Astrocyte of the spinal cord (primary cell): ENCODE measurements around the gene MARVELD1.

ENCODE experiments used
- DNase-seq: peaks from one replicate; pipeline ENCODE4 v3.0.0; 2011; ENCODE audit warnings: low read depth, low spot score
- H3K4me3 ChIP-seq: 2 replicates; pipeline ENCODE4 v1.5.1; 2011; ENCODE audit warnings: low read depth, mild to moderate bottlenecking, low read length, moderate library complexity
- in situ Hi-C: cut with HindIII; loops from 2 replicates; pipeline ENCODE4 v1.10.0; 2017; ENCODE audit warnings: low sequenced_read_pairs
- TF ChIP-seq, protein P1 (sequence below): IDR thresholded peaks from 2 replicates; pipeline ENCODE4 v1.5.1; 2012; ENCODE audit warnings: low read depth, mild to moderate bottlenecking, low read length, inconsistent platforms

Gene MARVELD1

DNA sequence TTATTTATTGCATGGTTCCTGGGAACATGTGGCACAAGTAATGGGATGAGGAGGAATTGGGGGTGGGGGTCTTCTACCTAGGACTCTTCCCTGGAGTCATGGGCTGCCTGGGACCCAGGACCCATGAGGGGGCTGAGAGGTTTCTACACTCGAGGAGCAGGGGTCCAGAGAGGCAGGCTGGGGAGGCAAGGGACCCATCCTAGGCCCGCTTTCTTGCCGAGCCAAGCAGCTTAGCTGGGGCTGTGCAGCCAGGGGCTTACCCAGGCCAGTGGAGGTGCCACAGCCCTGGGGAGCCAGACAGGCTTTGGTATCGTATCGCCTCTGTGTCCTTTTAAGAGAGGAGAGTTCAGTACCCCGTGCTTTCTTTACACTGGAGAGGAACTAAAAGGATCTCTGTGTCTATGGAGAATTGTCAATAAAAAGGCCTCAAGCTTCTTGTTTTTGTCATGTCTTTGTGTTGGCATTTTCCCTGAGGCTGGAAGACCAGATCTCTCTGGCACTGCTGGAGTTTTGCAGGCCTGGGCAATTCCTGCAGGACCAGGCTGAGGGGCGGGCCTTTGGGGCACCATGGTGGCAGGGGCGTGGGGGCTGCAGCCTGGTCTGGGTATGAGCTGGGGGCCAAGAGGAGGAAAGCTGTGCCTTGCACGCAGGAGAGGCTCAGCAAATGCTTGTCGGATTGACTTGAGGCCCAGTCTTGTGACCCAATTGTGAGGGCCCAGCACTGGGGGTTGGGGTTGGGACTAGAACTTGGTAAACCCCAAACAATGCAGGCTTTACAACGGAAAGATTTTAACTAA is 47.1 kb downstream of the MARVELD1 start:
- H3K4me3 ChIP-seq, result no peak overlapping the region
- in situ Hi-C loops, result no loop called here
- TF ChIP-seq, protein P1, sequence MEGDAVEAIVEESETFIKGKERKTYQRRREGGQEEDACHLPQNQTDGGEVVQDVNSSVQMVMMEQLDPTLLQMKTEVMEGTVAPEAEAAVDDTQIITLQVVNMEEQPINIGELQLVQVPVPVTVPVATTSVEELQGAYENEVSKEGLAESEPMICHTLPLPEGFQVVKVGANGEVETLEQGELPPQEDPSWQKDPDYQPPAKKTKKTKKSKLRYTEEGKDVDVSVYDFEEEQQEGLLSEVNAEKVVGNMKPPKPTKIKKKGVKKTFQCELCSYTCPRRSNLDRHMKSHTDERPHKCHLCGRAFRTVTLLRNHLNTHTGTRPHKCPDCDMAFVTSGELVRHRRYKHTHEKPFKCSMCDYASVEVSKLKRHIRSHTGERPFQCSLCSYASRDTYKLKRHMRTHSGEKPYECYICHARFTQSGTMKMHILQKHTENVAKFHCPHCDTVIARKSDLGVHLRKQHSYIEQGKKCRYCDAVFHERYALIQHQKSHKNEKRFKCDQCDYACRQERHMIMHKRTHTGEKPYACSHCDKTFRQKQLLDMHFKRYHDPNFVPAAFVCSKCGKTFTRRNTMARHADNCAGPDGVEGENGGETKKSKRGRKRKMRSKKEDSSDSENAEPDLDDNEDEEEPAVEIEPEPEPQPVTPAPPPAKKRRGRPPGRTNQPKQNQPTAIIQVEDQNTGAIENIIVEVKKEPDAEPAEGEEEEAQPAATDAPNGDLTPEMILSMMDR, result no peak
- no peak for DNase-seq

- in situ Hi-C loops, result no loop called here
- DNase-seq, result no peak
- H3K4me3 ChIP-seq, result no peak overlapping the region
- TF ChIP-seq, protein P1, result no peak
These were observed 47.9 kb downstream of the MARVELD1 start for GRCh38 chr10:97761331-97761865.

DNA sequence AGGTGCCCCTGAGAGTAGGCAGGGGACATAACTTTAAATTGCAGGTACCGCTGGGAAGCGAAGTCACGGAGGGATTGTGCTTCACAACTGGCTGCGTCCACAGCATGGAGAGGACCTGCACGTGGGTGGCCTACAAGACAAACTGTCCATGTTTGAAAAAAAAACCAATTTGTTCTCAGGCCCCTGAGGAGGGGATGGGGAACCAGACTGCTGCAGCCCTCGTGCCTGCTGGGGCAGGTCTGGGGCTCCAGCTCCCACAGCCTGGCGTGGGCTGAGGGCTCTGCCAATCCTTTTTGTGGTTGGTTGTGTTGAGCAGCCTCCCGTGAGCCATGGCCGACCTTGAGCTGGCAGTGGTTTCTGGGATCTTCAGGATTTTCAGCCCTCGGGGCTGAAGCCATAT is 48.5 kb downstream of the MARVELD1 start:
- TF ChIP-seq, protein P1, result no peak
- DNase-seq, result no peak
- in situ Hi-C loops, result no loop called here

DNA sequence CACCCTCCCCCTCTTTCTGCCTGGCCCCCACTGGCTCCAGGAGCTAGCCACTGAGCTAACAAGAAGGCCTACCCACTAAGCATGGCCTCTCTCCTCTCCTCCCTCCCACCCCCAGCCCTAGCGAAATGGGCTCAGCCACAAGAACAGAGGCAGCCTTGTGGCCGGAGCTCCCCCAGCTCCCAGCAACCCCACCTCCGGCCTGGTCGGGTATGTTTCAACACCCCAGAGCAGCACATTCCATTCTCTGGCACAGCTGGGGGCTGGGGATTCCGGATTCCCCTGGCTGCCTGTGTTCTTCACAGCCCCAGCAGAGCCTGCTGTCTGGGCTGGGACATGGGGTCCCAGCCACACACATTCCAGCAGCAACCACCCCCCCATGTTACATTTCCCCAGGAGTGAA is 49.3 kb downstream of the MARVELD1 start:
- H3K4me3 ChIP-seq, result no peak overlapping the region
- in situ Hi-C loops, result no loop called here
- TF ChIP-seq, protein P1, result no peak
- peak; percentile 30 for DNase-seq

More for the DNA sequence above, 48.5 kb downstream of the MARVELD1 start:
- no peak overlapping the region for H3K4me3 ChIP-seq

- in situ Hi-C loops, result no loop called here
- no peak overlapping the region for H3K4me3 ChIP-seq
- DNase-seq, result no peak
- TF ChIP-seq, protein P1, result no peak
These were observed 49.9 kb downstream of the MARVELD1 start for GRCh38 chr10:97763411-97763810.

DNA sequence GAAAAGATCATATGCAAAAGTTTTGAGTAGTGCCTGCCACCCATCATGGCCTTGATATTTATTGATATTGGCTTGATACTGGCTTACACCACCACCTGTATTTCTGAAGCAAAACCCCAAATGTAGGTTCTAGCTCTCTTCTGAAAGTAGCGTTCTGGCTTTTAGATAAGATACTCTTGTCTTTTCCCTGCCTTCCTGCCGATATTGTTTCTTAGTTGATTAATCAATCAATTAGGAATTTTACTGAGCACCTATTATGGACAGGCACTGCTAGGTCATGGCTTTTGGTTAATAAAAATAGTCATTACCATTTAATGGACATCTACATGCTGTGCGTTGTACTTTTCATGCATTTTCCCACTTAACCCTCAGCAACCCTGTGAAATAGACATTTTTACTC is 50.4 kb downstream of the MARVELD1 start:
- DNase-seq, result no peak
- in situ Hi-C loops, result no loop called here
- no peak overlapping the region for H3K4me3 ChIP-seq
- TF ChIP-seq, protein P1, result no peak
